ENCODE measurements around the gene DESI2. TPM values are rescaled to one million over a fixed set of nuclear protein-coding genes. Genes with fewer than 3 reads are reported as not detected.
"Not testable (repeated sequence)": the region's sequence is repeated elsewhere in the genome, so short reads cannot be mapped to it uniquely, and the experiment has no call there.

Gene DESI2
- total and polyA plus RNA-seq, 2 donors from 2014 or later = 11.9 to 23.5 TPM

- intact Hi-C loops (cut with DNase I) = no loop called here
- no peaks in the 10 kb centered on the region for H3K4me1 ChIP-seq (ENCODE audit: control insufficient read depth in 2 of 3, insufficient read depth in 2 of 3, low read depth in 1 of 3, low read length in 3 of 3)
- no peak overlapping the region for H3K27ac ChIP-seq (ENCODE audit: low read depth in 2 of 2, low read length in 2 of 2)
- DNase-seq (no peak), FAIRE-seq (no peak)
- no peak overlapping the region for H3K4me3 ChIP-seq (ENCODE audit: low read length in 3 of 3)
- TF ChIP-seq CTCF (IDR thresholded peaks at IDR 0.05; ENCODE audit: borderline replicate concordance, extremely low read depth, insufficient read depth) = no peak
- H3K36me3 ChIP-seq (ENCODE audit: control insufficient read depth in 2 of 3, insufficient read depth in 3 of 3, low read length in 3 of 3) = no peaks in the 10 kb centered on the region
- no peak overlapping the region for H3K9ac ChIP-seq (ENCODE audit: low read length in 3 of 3)
- H3K27me3 ChIP-seq (ENCODE audit: control insufficient read depth, insufficient read depth, low read length) = no peaks in the 10 kb centered on the region
- H3K9me3 ChIP-seq (ENCODE audit: control insufficient read depth in 2 of 3, insufficient read depth in 1 of 3, low read length in 3 of 3) = no peaks in the 10 kb centered on the region
These were observed 22.2 kb downstream of the DESI2 start for GRCh38 chr1:244675167-244675566.

- no peak overlapping the region for H3K27ac ChIP-seq (ENCODE audit: low read depth in 2 of 2, low read length in 2 of 2)
- no peak overlapping the region for H3K9ac ChIP-seq (ENCODE audit: low read length in 3 of 3)
- TF ChIP-seq CTCF (IDR thresholded peaks at IDR 0.05; ENCODE audit: borderline replicate concordance, extremely low read depth, insufficient read depth) = no peak
- H3K9me3 ChIP-seq (ENCODE audit: control insufficient read depth in 2 of 3, insufficient read depth in 1 of 3, low read length in 3 of 3) = no peaks in the 10 kb centered on the region
- FAIRE-seq (no peak), DNase-seq (no peak)
- no peaks in the 10 kb centered on the region for H3K36me3 ChIP-seq (ENCODE audit: control insufficient read depth in 2 of 3, insufficient read depth in 3 of 3, low read length in 3 of 3)
- H3K27me3 ChIP-seq (ENCODE audit: control insufficient read depth, insufficient read depth, low read length) = no peaks in the 10 kb centered on the region
- intact Hi-C loops (cut with DNase I) = no loop called here
- no peaks in the 10 kb centered on the region for H3K4me1 ChIP-seq (ENCODE audit: control insufficient read depth in 2 of 3, insufficient read depth in 2 of 3, low read depth in 1 of 3, low read length in 3 of 3)
- no peak overlapping the region for H3K4me3 ChIP-seq (ENCODE audit: low read length in 3 of 3)
These were observed 25.8 kb downstream of the DESI2 start for GRCh38 chr1:244678697-244679096.

DNA sequence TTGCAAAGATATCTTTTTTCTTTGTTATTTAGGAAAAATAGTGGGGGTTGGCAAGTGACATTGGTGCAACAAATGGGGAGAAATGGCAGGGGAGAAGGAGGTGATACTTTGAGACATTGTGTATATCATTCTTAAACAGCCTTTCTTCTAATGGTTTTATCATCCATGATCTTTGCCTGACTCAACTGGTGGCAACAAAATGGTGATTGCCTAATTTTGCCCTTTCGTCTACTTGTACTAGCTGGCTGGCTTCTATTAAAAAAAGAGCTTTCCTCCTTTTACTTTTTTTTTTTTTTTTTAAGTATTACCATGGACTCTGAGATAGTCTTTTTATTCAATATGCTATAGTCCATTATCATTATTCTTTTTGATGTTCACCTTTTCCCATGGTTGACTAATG, 27.7 kb downstream of the DESI2 start:
- Histone ChIP-seq H3K4me1 (ENCODE audit: control insufficient read depth in 2 of 3, insufficient read depth in 2 of 3, low read depth in 1 of 3, low read length in 3 of 3) (no peaks in the 10 kb centered on the region), H3K27ac (ENCODE audit: low read depth in 2 of 2, low read length in 2 of 2) (no peak overlapping the region), H3K9ac (ENCODE audit: low read length in 3 of 3) (no peak overlapping the region), H3K9me3 (ENCODE audit: control insufficient read depth in 2 of 3, insufficient read depth in 1 of 3, low read length in 3 of 3) (no peaks in the 10 kb centered on the region), H3K27me3 (ENCODE audit: control insufficient read depth, insufficient read depth, low read length) (no peaks in the 10 kb centered on the region), H3K36me3 (ENCODE audit: control insufficient read depth in 2 of 3, insufficient read depth in 3 of 3, low read length in 3 of 3) (no peaks in the 10 kb centered on the region), H3K4me3 (ENCODE audit: low read length in 3 of 3) (no peak overlapping the region)
- DNase-seq (no peak), FAIRE-seq (no peak)
- intact Hi-C loops (cut with DNase I) = no loop called here
- TF ChIP-seq CTCF (IDR thresholded peaks at IDR 0.05; ENCODE audit: borderline replicate concordance, extremely low read depth, insufficient read depth) = no peak

DNA sequence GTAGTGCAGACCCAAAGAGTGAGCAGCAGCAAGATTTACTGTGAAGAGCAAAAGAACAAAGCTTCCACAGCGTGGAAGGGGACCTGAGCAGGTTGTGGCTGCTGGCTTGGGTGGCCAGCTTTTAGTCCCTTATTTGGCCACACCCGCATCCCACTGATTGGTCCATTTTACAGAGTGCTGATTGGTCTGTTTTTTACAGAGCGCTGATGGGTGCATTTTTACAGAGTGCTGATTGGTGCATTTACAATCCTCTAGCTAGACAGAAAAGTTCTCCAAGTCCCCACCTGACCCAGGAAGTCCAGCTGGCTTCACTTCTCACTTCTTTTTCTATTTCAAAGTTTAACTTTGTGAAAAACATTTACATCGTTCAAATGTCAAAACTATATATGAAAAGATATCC, 29.2 kb downstream of the DESI2 start:
- FAIRE-seq; H3K36me3 ChIP-seq (ENCODE audit: control insufficient read depth in 2 of 3, insufficient read depth in 3 of 3, low read length in 3 of 3); H3K27me3 ChIP-seq (ENCODE audit: control insufficient read depth, insufficient read depth, low read length); H3K27ac ChIP-seq (ENCODE audit: low read depth in 2 of 2, low read length in 2 of 2); H3K9me3 ChIP-seq (ENCODE audit: control insufficient read depth in 2 of 3, insufficient read depth in 1 of 3, low read length in 3 of 3); DNase-seq; intact Hi-C loops (cut with DNase I); H3K4me1 ChIP-seq (ENCODE audit: control insufficient read depth in 2 of 3, insufficient read depth in 2 of 3, low read depth in 1 of 3, low read length in 3 of 3); H3K9ac ChIP-seq (ENCODE audit: low read length in 3 of 3); H3K4me3 ChIP-seq (ENCODE audit: low read length in 3 of 3): not testable (repeated sequence)
